Right atrium auricular region (tissue), 2 donors: ENCODE measurements around the gene ENTPD8. TPM values are rescaled to one million over a fixed set of nuclear protein-coding genes. Genes with fewer than 3 reads are reported as not detected.

ENCODE experiments used
- DNase-seq: peaks from one replicate; pipeline ENCODE4 v3.0.0-alpha.2; 2019; ENCODE audit warnings: low spot score
- H3K27ac ChIP-seq, 2 donors: fragments of 200-600 bp; sonication (generic); 1 replicate in 1 of 2; 2 replicates in 1 of 2; pipeline ENCODE4 v1.5.1; 2016 to 2019
- H3K27me3 ChIP-seq, 2 donors: fragments of 200-600 bp; sonication (generic); one replicate each; pipeline versions ENCODE4 v1.5.1 to v1.6.0; 2017 to 2019
- H3K36me3 ChIP-seq: fragments of 200-600 bp; sonication (generic); one replicate; pipeline ENCODE4 v1.5.1; 2016
- H3K4me1 ChIP-seq, 2 donors: fragments of 200-600 bp; sonication (generic); one replicate each; pipeline versions ENCODE4 v1.5.1 to v1.6.0; 2017 to 2019
- H3K4me3 ChIP-seq, 2 donors: fragments of 200-600 bp; sonication (generic); 1 replicate in 1 of 2; 2 replicates in 1 of 2; pipeline ENCODE4 v1.5.1; 2017 to 2019; ENCODE audit warnings: mild to moderate bottlenecking in 1 of 2, moderate library complexity in 1 of 2
- H3K9me3 ChIP-seq, 2 donors: fragments of 200-600 bp; sonication (generic); one replicate each; pipeline ENCODE4 v1.5.1; 2019
- total RNA-seq, 2 donors: library from RNA; depleted of rRNA; stranded (reverse); fragments of >200 nt; gene quantifications; one replicate each; pipeline ENCODE4 v1.1.0, GENCODE V29; 2016
- TF ChIP-seq, protein P1 (sequence below), 2 donors: fragments of 200-600 bp; sonication (generic); IDR thresholded peaks; one replicate each; pipeline ENCODE4 v1.5.1; 2019; ENCODE audit warnings: antibody characterized with exemption in 2 of 2

The ENTPD8 gene
- total RNA-seq, 2 donors from 2014 or later: not detected

DNA sequence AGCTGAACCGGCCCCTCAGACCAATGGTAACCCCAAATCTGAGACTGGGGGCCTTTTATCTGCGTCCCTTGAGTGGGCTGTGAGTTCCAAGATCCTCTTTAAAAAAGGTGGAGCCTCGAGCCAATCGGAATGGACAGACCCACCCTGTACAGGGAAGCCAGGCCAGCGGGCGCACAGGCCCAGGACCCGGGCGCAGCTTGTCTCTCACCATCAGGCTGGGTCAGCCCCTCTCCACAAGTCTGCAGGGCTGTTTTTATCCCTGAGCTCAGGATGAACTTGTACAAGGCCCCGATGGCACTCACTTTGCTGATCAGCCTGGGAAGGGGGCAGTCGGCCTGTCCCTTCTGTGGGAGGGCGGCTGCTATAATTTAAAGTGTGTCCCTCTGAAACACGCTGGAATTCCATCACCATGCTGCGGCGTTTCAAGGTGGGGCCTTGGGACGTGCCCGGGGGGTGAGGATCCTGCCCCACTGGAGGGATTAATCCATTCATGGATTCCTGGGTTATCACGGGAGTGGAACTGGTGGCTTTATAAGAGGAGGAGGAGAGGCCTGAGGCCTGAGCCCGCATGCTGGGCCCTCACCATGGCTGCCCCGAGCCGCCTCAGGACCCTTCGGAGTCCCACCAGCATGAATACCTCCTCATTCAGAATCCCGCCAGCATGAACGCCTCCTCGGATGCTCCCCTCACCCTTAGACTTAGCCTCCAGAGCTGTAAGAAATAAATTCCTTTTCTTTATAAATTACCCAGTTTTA is 32.3 kb downstream of the ENTPD8 start:
- Histone ChIP-seq H3K27ac (no peak overlapping the region), H3K27me3 (no peaks in the 10 kb centered on the region), H3K4me1 (peaks cover 0 to 46% of the 10 kb centered on the region in 2 donors), H3K4me3 (no peak overlapping the region), H3K36me3 (no peaks in the 10 kb centered on the region), H3K9me3 (no peaks in the 10 kb centered on the region)
- TF ChIP-seq, protein P1, sequence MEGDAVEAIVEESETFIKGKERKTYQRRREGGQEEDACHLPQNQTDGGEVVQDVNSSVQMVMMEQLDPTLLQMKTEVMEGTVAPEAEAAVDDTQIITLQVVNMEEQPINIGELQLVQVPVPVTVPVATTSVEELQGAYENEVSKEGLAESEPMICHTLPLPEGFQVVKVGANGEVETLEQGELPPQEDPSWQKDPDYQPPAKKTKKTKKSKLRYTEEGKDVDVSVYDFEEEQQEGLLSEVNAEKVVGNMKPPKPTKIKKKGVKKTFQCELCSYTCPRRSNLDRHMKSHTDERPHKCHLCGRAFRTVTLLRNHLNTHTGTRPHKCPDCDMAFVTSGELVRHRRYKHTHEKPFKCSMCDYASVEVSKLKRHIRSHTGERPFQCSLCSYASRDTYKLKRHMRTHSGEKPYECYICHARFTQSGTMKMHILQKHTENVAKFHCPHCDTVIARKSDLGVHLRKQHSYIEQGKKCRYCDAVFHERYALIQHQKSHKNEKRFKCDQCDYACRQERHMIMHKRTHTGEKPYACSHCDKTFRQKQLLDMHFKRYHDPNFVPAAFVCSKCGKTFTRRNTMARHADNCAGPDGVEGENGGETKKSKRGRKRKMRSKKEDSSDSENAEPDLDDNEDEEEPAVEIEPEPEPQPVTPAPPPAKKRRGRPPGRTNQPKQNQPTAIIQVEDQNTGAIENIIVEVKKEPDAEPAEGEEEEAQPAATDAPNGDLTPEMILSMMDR (IDR thresholded peaks at IDR 0.05): no peak
- DNase-seq: no peak

GRCh38 chr9:137407590-137408300 is 33.4 kb downstream of the ENTPD8 start:
- DNase-seq: no peak
- Histone ChIP-seq H3K9me3 (no peaks in the 10 kb centered on the region), H3K36me3 (no peaks in the 10 kb centered on the region), H3K27me3 (no peaks in the 10 kb centered on the region), H3K4me3 (peak overlapping the region; percentile 8 to 54), H3K27ac (peak overlapping the region; percentile 29 to 66), H3K4me1 (peaks cover 0 to 45% of the 10 kb centered on the region in 2 donors)
- TF ChIP-seq, protein P1 (IDR thresholded peaks at IDR 0.05): no peak

- H3K27me3 ChIP-seq: no peaks in the 10 kb centered on the region
- no peak for DNase-seq
- TF ChIP-seq, protein P1 (IDR thresholded peaks at IDR 0.05): peak; percentile 68 to 87
- H3K9me3 ChIP-seq: no peaks in the 10 kb centered on the region
- H3K4me3 ChIP-seq: peak overlapping the region; percentile 8 to 54
- no peaks in the 10 kb centered on the region for H3K36me3 ChIP-seq
- H3K27ac ChIP-seq: peak overlapping the region; percentile 29 to 66
- H3K4me1 ChIP-seq: peaks cover 0 to 38% of the 10 kb centered on the region in 2 donors
These were observed 34.1 kb downstream of the ENTPD8 start for GRCh38 chr9:137406876-137407589.

GRCh38 chr9:137406085-137406760 is 34.9 kb downstream of the ENTPD8 start:
- Histone ChIP-seq H3K27me3 (no peaks in the 10 kb centered on the region), H3K9me3 (no peaks in the 10 kb centered on the region), H3K36me3 (no peaks in the 10 kb centered on the region), H3K27ac (peak overlapping the region; percentile 29 to 66), H3K4me1 (peaks cover 0 to 32% of the 10 kb centered on the region in 2 donors), H3K4me3 (peak overlapping the region in 1 of 2 donors; percentile 54)
- DNase-seq: no peak
- TF ChIP-seq, protein P1 (IDR thresholded peaks at IDR 0.05): no peak

DNA sequence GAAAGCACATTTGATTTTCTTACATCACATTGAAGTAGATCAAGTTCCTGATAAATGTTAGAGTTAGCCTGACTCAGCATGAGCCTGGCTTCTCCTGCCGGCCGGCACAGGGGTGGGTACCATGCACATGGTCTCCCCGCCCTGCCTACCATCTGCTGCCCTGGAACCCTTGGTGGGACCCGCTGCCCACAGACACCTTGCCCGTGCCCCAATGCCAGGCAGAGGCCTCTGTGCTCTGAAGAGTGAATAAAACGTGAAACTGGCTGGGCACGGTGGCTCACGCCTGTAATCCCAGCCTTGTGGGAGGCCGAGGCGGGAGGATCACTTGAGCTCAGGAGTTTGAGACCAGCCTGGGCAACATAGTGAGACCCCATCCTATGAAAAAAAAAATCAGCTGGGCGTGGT is 35.5 kb downstream of the ENTPD8 start:
- H3K27me3 ChIP-seq: no peaks in the 10 kb centered on the region
- H3K36me3 ChIP-seq: no peaks in the 10 kb centered on the region
- TF ChIP-seq, protein P1 (IDR thresholded peaks at IDR 0.05): no peak
- peaks cover 0 to 26% of the 10 kb centered on the region in 2 donors for H3K4me1 ChIP-seq
- H3K4me3 ChIP-seq: no peak overlapping the region
- DNase-seq: no peak
- no peaks in the 10 kb centered on the region for H3K9me3 ChIP-seq
- H3K27ac ChIP-seq: no peak overlapping the region
